Naive B cell (primary cell): ENCODE measurements around the gene VWA1. TPM values are rescaled to one million over a fixed set of nuclear protein-coding genes. Genes with fewer than 3 reads are reported as not detected.
"Not testable (repeated sequence)": the region's sequence is repeated elsewhere in the genome, so short reads cannot be mapped to it uniquely, and the experiment has no call there.

Source experiments
- ATAC-seq, 2 donors: fragments of 150-1000 bp; cut with Tn5 transposase; 2 replicates each; pipeline ENCODE4 v1.10.0; 2021; ENCODE audit warnings: low read depth in 2 of 2, mild to moderate bottlenecking in 2 of 2, moderate library complexity in 2 of 2
- DNase-seq: peaks from one replicate; pipeline ENCODE4 v3.0.0; 2022
- H3K27ac Mint-ChIP-seq, 6 donors: one replicate each; pipeline ENCODE4 v1.8.0; 2020 to 2022; ENCODE audit warnings: mild to moderate bottlenecking in 6 of 6, mixed read lengths in 6 of 6, moderate library complexity in 5 of 6, inconsistent platforms in 2 of 6
- H3K27me3 Mint-ChIP-seq, 3 donors: one replicate each; pipeline ENCODE4 v1.8.0; 2021 to 2022; ENCODE audit warnings: mixed read lengths in 3 of 3, mild to moderate bottlenecking in 1 of 3
- H3K36me3 Mint-ChIP-seq, 2 donors: one replicate each; pipeline ENCODE4 v1.8.0; 2020 to 2022; ENCODE audit warnings: mixed read lengths in 2 of 2, inconsistent platforms in 1 of 2, mild to moderate bottlenecking in 1 of 2
- H3K4me1 Mint-ChIP-seq, 3 donors: one replicate each; pipeline ENCODE4 v1.8.0; 2020 to 2022; ENCODE audit warnings: mixed read lengths in 3 of 3, inconsistent platforms in 1 of 3, mild to moderate bottlenecking in 1 of 3, moderate library complexity in 1 of 3
- H3K4me3 Mint-ChIP-seq, 8 donors: one replicate each; pipeline ENCODE4 v1.8.0; 2020 to 2022; ENCODE audit warnings: mild to moderate bottlenecking in 8 of 8, mixed read lengths in 8 of 8, moderate library complexity in 8 of 8, inconsistent platforms in 2 of 8
- H3K9me3 Mint-ChIP-seq, 7 donors: one replicate each; pipeline ENCODE4 v1.8.0; 2020 to 2022; ENCODE audit warnings: mixed read lengths in 7 of 7, mild to moderate bottlenecking in 5 of 7, inconsistent platforms in 2 of 7, moderate library complexity in 1 of 7
- polyA plus RNA-seq, 6 donors: library from polyadenylated mRNA; unstranded; fragments of 300-500 nt; fragmentation: Illumina TruSeq; gene quantifications; one replicate each; pipeline ENCODE4 v1.2.3, GENCODE V29; 2021; ENCODE audit warnings: low read depth in 6 of 6

VWA1 gene
- polyA plus RNA-seq, 6 donors from 2014 or later: 0.41 TPM; not detected in 5

DNA sequence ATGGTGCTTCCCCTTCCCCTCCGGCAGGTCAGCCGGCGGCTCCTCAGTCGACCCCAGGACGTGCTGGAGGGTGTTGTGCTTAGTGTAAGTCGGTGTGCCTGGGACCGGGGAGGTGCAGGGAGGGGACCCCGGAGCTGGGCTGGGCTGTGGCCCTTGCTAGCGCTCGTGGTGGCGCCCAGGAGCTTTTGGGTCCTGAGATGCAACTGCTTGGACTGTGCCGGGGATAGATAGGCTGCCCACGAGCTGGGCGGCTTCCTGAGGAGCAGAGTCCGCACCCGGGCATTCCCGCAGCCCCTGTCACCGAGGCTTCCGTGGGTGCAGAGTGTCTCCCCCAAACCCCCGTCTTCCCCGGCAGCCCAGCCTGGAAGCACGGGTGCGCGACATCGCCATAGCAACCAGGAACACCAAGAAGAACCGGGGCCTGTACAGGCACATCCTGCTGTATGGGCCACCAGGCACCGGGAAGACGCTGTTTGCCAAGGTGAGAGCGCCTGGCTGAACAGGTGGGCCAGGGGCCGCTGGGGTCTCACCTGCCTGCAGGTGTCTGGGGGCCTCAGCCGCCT is 50.3 kb downstream of the VWA1 start:
- not testable (repeated sequence) for H3K4me1 Mint-ChIP-seq, DNase-seq, H3K27me3 Mint-ChIP-seq, H3K36me3 Mint-ChIP-seq, H3K9me3 Mint-ChIP-seq, H3K4me3 Mint-ChIP-seq, H3K27ac Mint-ChIP-seq, ATAC-seq

DNA sequence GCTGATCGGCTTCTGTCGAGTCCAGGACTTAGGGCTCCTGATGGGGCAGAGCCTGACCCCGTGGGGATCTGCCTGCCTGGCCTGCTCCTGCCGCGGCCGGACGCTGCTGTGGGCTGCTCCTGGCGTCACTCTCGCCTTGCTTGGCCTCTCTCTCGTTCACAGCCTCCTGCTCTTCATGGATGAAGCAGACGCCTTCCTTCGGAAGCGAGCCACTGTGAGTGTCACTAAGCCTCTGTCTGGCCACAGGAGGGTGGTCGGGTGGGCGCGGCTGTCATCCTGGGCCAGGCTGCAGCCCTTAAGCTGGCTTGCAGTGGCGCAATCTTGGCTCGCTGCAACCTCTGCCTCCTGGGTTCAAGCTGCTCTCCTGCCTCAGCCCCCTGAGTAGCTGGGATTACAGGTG is 52.2 kb downstream of the VWA1 start:
- DNase-seq: no peak
- H3K27ac Mint-ChIP-seq: no peak overlapping the region
- H3K27me3 Mint-ChIP-seq: no peaks in the 10 kb centered on the region
- ATAC-seq: no peak
- no peak overlapping the region for H3K4me3 Mint-ChIP-seq
- H3K4me1 Mint-ChIP-seq: no peaks in the 10 kb centered on the region
- peaks cover 0 to 6% of the 10 kb centered on the region in 2 donors for H3K36me3 Mint-ChIP-seq
- no peaks in the 10 kb centered on the region for H3K9me3 Mint-ChIP-seq

DNA sequence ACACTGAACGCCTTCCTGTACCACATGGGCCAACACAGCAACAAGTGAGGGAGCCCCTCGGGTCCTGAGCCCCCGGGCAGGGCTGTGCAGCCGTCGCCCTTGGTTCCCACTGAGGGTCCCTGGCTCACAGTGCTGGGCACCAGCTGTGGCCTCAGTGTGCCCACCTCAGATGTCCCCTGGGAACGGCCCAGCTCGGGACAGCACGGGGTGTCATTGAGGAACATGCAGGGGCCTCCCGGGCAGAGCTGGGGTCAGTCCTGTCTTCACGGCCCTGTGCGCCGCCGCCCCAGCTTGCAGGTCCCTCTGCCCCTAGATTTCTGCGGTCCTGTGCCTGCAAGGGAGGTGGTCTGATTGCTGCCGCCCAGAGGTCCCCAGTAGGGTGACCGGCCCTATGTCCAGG is 53.7 kb downstream of the VWA1 start:
- no peak for ATAC-seq
- Mint-ChIP-seq H3K27me3 (no peaks in the 10 kb centered on the region), H3K36me3 (peaks cover 12 to 17% of the 10 kb centered on the region in 2 donors), H3K4me3 (no peak overlapping the region), H3K27ac (peak overlapping the region in 1 of 6 donors; percentile 80), H3K9me3 (peaks cover 0 to 11% (median 9%) of the 10 kb centered on the region in 7 donors), H3K4me1 (no peaks in the 10 kb centered on the region)
- no peak for DNase-seq

DNA sequence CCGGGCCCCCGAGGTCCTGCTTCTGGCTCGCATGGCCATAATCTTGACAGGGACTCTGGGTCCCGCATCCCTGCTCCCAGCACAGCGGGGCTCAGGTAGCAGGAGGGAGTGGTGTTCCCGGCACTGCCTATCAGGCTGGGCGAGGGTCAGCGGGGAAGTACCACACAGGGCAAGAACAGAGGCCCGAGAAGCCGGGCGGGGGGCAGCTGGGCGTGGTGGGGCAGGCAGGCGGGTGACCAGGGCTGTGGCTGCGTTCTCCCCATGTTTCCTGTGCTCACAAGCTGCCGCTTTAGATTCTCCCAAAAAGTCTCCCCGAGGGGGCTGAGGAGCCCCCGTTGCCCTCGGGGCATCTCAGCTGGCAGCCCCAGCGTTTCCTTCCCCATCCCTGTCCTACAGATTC is 54.4 kb downstream of the VWA1 start:
- Mint-ChIP-seq H3K27ac (no peak overlapping the region), H3K36me3 (peaks cover 12 to 17% of the 10 kb centered on the region in 2 donors)

DNA sequence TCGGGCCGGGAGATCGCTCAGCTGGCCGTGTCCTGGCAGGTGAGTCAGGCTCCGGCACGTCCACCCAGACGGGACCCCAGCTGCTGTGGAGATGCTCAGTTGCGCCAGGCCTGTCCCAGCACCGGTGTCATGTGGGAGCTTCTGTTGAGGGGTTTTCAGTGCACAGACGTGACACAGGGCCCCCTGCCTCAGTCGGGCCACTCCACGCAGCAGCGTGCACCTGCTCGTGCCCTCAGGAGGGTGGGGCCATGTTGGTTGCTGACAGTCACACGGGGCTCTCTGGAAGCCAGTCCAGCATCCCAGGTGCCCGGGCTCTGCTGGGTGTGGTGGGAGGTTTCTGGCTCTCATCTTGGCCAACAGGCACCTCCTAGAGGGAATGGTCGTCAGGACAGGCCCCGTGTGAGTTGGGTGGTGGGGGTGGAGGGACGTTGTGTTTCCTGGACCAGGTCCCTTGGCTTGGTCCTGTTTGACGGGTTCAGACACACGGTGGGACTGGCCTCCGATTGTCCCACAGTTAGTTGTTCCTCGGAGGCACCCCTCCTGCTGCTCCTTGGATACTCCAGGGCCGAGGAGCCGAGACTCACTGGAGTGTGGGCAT is 55.2 kb downstream of the VWA1 start:
- no peaks in the 10 kb centered on the region for H3K27me3 Mint-ChIP-seq
- H3K4me3 Mint-ChIP-seq: no peak overlapping the region
- ATAC-seq: no peak
- peaks cover 0 to 11% (median 9%) of the 10 kb centered on the region in 7 donors for H3K9me3 Mint-ChIP-seq
- no peak overlapping the region for H3K27ac Mint-ChIP-seq
- DNase-seq: no peak
- peaks cover 12 to 17% of the 10 kb centered on the region in 2 donors for H3K36me3 Mint-ChIP-seq
- no peaks in the 10 kb centered on the region for H3K4me1 Mint-ChIP-seq

More for the DNA sequence above, 54.4 kb downstream of the VWA1 start:
- H3K9me3 Mint-ChIP-seq: peaks cover 0 to 11% (median 9%) of the 10 kb centered on the region in 7 donors
- no peak overlapping the region for H3K4me3 Mint-ChIP-seq
- no peaks in the 10 kb centered on the region for H3K27me3 Mint-ChIP-seq
- DNase-seq (no peak), ATAC-seq (no peak)
- H3K4me1 Mint-ChIP-seq: no peaks in the 10 kb centered on the region

DNA sequence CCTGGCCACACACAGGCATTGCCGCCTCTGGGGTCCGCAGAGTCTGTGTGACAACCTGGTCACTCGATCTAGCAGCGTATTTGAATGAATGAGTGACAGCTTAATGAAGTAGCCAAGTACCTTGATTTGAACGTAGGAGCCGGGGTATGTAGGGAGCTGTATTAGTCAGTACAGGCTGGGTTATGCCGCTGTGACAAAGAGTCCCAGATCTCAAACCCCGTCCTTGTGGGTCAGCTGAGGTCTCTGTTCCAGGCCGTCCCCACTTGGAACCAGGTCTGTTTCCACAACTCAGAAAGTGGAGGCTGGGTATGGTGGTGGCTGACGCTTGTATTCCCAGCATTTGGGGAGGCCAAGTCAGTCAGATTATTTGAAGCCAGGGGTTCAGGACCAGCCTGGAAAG is 56.1 kb downstream of the VWA1 start:
- Mint-ChIP-seq H3K9me3 (peaks cover 0 to 11% (median 9%) of the 10 kb centered on the region in 7 donors), H3K4me3 (no peak overlapping the region), H3K27me3 (no peaks in the 10 kb centered on the region), H3K36me3 (peaks cover 12 to 17% of the 10 kb centered on the region in 2 donors), H3K27ac (no peak overlapping the region), H3K4me1 (no peaks in the 10 kb centered on the region)
- no peak for ATAC-seq
- no peak for DNase-seq

Other genes starting within 250 kb of the VWA1 start
- gene TNFRSF18, start 229.1 kb upstream of the VWA1 start, polyA plus RNA-seq: 10 to 100 TPM in 1 of 6 donors, 1 to 10 TPM in 5; 2.4 to 13.0 (median 7.9) TPM
- gene TNFRSF4, start 221.5 kb upstream of the VWA1 start, polyA plus RNA-seq: under 1 TPM in 3 of 6 donors, not detected in 3; 0.18 to 0.36 (median 0.32) TPM
- 100 to 1,000 TPM in 1 of 6 donors, 10 to 100 TPM in 5; 64.8 to 101 (median 85.4) TPM for gene SDF4, start 203.7 kb upstream of the VWA1 start, polyA plus RNA-seq
- 10 to 100 TPM in 5 of 6 donors, 1 to 10 TPM in 1; 6.9 to 22.9 (median 12.9) TPM for gene B3GALT6, start 203.5 kb upstream of the VWA1 start, polyA plus RNA-seq
- not detected for gene C1QTNF12, start 189.0 kb upstream of the VWA1 start, polyA plus RNA-seq
- 100 to 1,000 TPM in 1 of 6 donors, 10 to 100 TPM in 5; 75.1 to 112 (median 87.4) TPM for gene UBE2J2, start 161.8 kb upstream of the VWA1 start, polyA plus RNA-seq
- not detected for gene SCNN1D, start 155.3 kb upstream of the VWA1 start, polyA plus RNA-seq
- gene ACAP3, start 127.8 kb upstream of the VWA1 start, polyA plus RNA-seq: 1 to 10 TPM; 1.9 to 7.2 (median 3.1) TPM
- 10 to 100 TPM in 5 of 6 donors, 1 to 10 TPM in 1; 7.2 to 17.2 (median 11.9) TPM for gene PUSL1, start 127.1 kb upstream of the VWA1 start, polyA plus RNA-seq
- gene INTS11, start 111.0 kb upstream of the VWA1 start, polyA plus RNA-seq: 10 to 100 TPM; 45.9 to 61.5 (median 54.3) TPM
- gene CPTP, start 110.9 kb upstream of the VWA1 start, polyA plus RNA-seq: 10 to 100 TPM in 3 of 6 donors, 1 to 10 TPM in 3; 7.9 to 16.9 (median 10.7) TPM
- under 1 TPM in 3 of 6 donors, not detected in 3; 0.28 to 0.44 (median 0.31) TPM for gene TAS1R3, start 104.4 kb upstream of the VWA1 start, polyA plus RNA-seq
- 1 to 10 TPM in 1 of 6 donors, under 1 TPM in 4, not detected in 1; 0.40 to 1.0 (median 0.68) TPM for gene DVL1, start 86.3 kb upstream of the VWA1 start, polyA plus RNA-seq
- not detected for gene MXRA8, start 77.1 kb upstream of the VWA1 start, polyA plus RNA-seq
- gene AURKAIP1, start 60.5 kb upstream of the VWA1 start, polyA plus RNA-seq: 100 to 1,000 TPM; 103 to 122 (median 106) TPM
- gene CCNL2, start 36.4 kb upstream of the VWA1 start, polyA plus RNA-seq: 10 to 100 TPM; 16.8 to 50.2 (median 24.6) TPM
- 100 to 1,000 TPM in 3 of 6 donors, 10 to 100 TPM in 3; 75.1 to 129 (median 102) TPM for gene MRPL20, start 28.4 kb upstream of the VWA1 start, polyA plus RNA-seq
- 1 to 10 TPM in 1 of 6 donors, under 1 TPM in 4, not detected in 1; 0.17 to 1.5 (median 0.28) TPM for gene ANKRD65, start 14.4 kb upstream of the VWA1 start, polyA plus RNA-seq
- gene ATAD3C, start 14.0 kb downstream of the VWA1 start, polyA plus RNA-seq: not detected
- 10 to 100 TPM in 1 of 6 donors, 1 to 10 TPM in 3, under 1 TPM in 2; 0.20 to 10.2 (median 2.9) TPM for gene ATAD3B, start 36.1 kb downstream of the VWA1 start, polyA plus RNA-seq
- 10 to 100 TPM in 1 of 6 donors, 1 to 10 TPM in 5; 2.1 to 13.0 (median 5.8) TPM for gene ATAD3A, start 76.5 kb downstream of the VWA1 start, polyA plus RNA-seq
- not detected for gene TMEM240, start 104.9 kb downstream of the VWA1 start, polyA plus RNA-seq
- 100 to 1,000 TPM; 165 to 257 (median 213) TPM for gene SSU72, start 139.2 kb downstream of the VWA1 start, polyA plus RNA-seq
- under 1 TPM in 3 of 6 donors, not detected in 3; 0.13 to 0.75 (median 0.19) TPM for gene FNDC10, start 164.4 kb downstream of the VWA1 start, polyA plus RNA-seq
- gene MIB2, start 179.8 kb downstream of the VWA1 start, polyA plus RNA-seq: 10 to 100 TPM; 11.0 to 20.6 (median 13.1) TPM
- gene MMP23B, start 196.5 kb downstream of the VWA1 start, polyA plus RNA-seq: under 1 TPM in 4 of 6 donors, not detected in 2; 0.35 to 0.74 (median 0.53) TPM
- 10 to 100 TPM in 1 of 6 donors, 1 to 10 TPM in 5; 2.2 to 17.5 (median 8.4) TPM for gene CDK11B, start 223.3 kb downstream of the VWA1 start, polyA plus RNA-seq